HCT116 (cell line): Measurements from ENCODE around the gene CHRD. TPM values are rescaled to one million over a fixed set of nuclear protein-coding genes. Genes with fewer than 3 reads are reported as not detected.

ENCODE experiments used
- ATAC-seq: fragments of 200-7000 bp; cut with Tn5 transposase; 2 replicates; pipeline ENCODE4 v1.9.1; 2020; ENCODE audit warnings: mild to moderate bottlenecking, moderate library complexity
- BruUV-seq: library from RNA; stranded (reverse); fragments of 400-500 nt; replicated peaks from 2 replicates; lab custom pipeline; 2021; lab: Mats Ljungman, UMichigan
- CTCF ChIA-PET: fragments of 300-600 bp; sonication (Branson Sonifier 250); formaldehyde crosslinking; loops from one replicate; lab custom pipeline; 2021; ENCODE audit warnings: antibody characterized with exemption; lab: Charles Lee
- POLR2A ChIA-PET: fragments of 300-600, 350-600 bp; sonication (Branson Sonifier 250); formaldehyde crosslinking; loops from one replicate; lab custom pipeline; 2021; ENCODE audit warnings: antibody characterized with exemption; lab: Charles Lee
- RAD21 ChIA-PET, 2 experiments: fragments of 300-600 bp; sonication (Branson Sonifier 250); formaldehyde crosslinking; loops; one replicate each; lab custom pipeline; 2023; ENCODE audit warnings: low total read pairs in 2 of 2; ENCODE audit not compliant: uncharacterized antibody in 2 of 2, unreplicated experiment in 2 of 2, low non-redundant PET in 1 of 2; lab: Charles Lee
- DNase-seq: peaks from one replicate; pipeline ENCODE4 v3.0.0-alpha.2; 2010; ENCODE audit warnings: low read depth, low spot score
- H2AFZ ChIP-seq: fragments of 200-600 bp; shearing (Covaris generic), sonication (generic); 2 replicates; pipeline ENCODE4 v1.6.1; 2017; ENCODE audit warnings: low read depth, mixed run types, mixed read lengths, antibody characterized with exemption, low read length; ENCODE audit not compliant: poor library complexity, severe bottlenecking
- H3K27ac ChIP-seq: 2 replicates; pipeline ENCODE4 v1.5.1; 2012; ENCODE audit warnings: low read depth, low read length
- H3K27me3 ChIP-seq: fragments of 200-600 bp; sonication (generic); 2 replicates; pipeline ENCODE4 v1.6.1; 2016; ENCODE audit warnings: mixed run types, low read length, mixed read lengths; ENCODE audit not compliant: insufficient read depth
- H3K36me3 ChIP-seq, 2 experiments: fragments of 200-500 bp in 1 of 2; fragments of 200-600 bp in 1 of 2; sonication (Bioruptor generic) in 1 of 2; sonication (generic) in 1 of 2; 2 replicates each; pipeline versions ENCODE4 v1.5.1 to v1.6.1; 2014 to 2016; ENCODE audit warnings: low read length in 2 of 2, inconsistent platforms in 1 of 2, mixed read lengths in 1 of 2, mixed run types in 1 of 2; ENCODE audit not compliant: insufficient read depth in 2 of 2, control insufficient read depth in 1 of 2
- H3K4me1 ChIP-seq, 2 experiments: fragments of 200-600 bp in 1 of 2; sonication (generic) in 1 of 2; 2 replicates each; pipeline versions ENCODE4 v1.5.1 to v1.6.1; 2012 to 2017; ENCODE audit warnings: low read length in 2 of 2, inconsistent platforms in 1 of 2, mild to moderate bottlenecking in 1 of 2, mixed read lengths in 1 of 2, mixed run types in 1 of 2, moderate library complexity in 1 of 2; ENCODE audit not compliant: insufficient read depth in 2 of 2, control insufficient read depth in 1 of 2
- H3K4me2 ChIP-seq: fragments of 200-600 bp; sonication (generic); 2 replicates; pipeline ENCODE4 v1.6.1; 2017; ENCODE audit warnings: mixed run types, low read length, mixed read lengths
- H3K4me3 ChIP-seq, 2 experiments: fragments of 200-600 bp in 1 of 2; sonication (generic) in 1 of 2; replicated peaks in 1 of 2; 2 replicates each; pipeline ENCODE4 v1.5.1; 2011 to 2016; ENCODE audit warnings: low read length in 2 of 2, control low read depth in 1 of 2, low read depth in 1 of 2, mild to moderate bottlenecking in 1 of 2, mixed read lengths in 1 of 2, mixed run types in 1 of 2
- H3K79me2 ChIP-seq: fragments of 200-600 bp; sonication (generic); 2 replicates; pipeline ENCODE4 v1.6.1; 2017; ENCODE audit warnings: mild to moderate bottlenecking, mixed run types, low read length, moderate library complexity, mixed read lengths; ENCODE audit not compliant: insufficient read depth
- H3K9ac ChIP-seq: fragments of 200-600 bp; sonication (generic); 2 replicates; pipeline ENCODE4 v1.6.1; 2016; ENCODE audit warnings: low read length, mixed read lengths
- H3K9me2 ChIP-seq: fragments of 200-600 bp; sonication (generic), shearing (Covaris generic); 2 replicates; pipeline ENCODE4 v1.6.1; 2017; ENCODE audit warnings: mixed run types, mild to moderate bottlenecking, moderate library complexity; ENCODE audit not compliant: insufficient read depth
- H3K9me3 ChIP-seq, 2 experiments: fragments of 200-500 bp in 1 of 2; fragments of 200-600 bp in 1 of 2; sonication (Bioruptor generic) in 1 of 2; sonication (generic) in 1 of 2; 2 replicates each; pipeline ENCODE4 v1.6.1; 2014 to 2017; ENCODE audit warnings: low read length in 2 of 2, mixed read lengths in 2 of 2, inconsistent platforms in 1 of 2, low read depth in 1 of 2, mild to moderate bottlenecking in 1 of 2, mixed run types in 1 of 2, moderate library complexity in 1 of 2; ENCODE audit not compliant: control insufficient read depth in 1 of 2, insufficient read depth in 1 of 2
- H4K20me1 ChIP-seq: fragments of 200-600 bp; sonication (generic), shearing (Covaris generic); 2 replicates; pipeline ENCODE4 v1.6.1; 2017; ENCODE audit warnings: mixed run types, mild to moderate bottlenecking, moderate library complexity; ENCODE audit not compliant: insufficient read depth
- ATF3 ChIP-seq: IDR thresholded peaks from 2 replicates; pipeline ENCODE4 v1.6.1; 2012
- CBX3 ChIP-seq: IDR thresholded peaks from 2 replicates; pipeline ENCODE4 v1.6.1; 2012; ENCODE audit warnings: low read depth
- CEBPB ChIP-seq: IDR thresholded peaks from 2 replicates; pipeline ENCODE4 v1.6.1; 2012; ENCODE audit warnings: low read depth
- CTCF ChIP-seq, 3 experiments: fragments of 200-600 bp in 1 of 3; sonication (generic) in 1 of 3; IDR thresholded peaks in 2 of 3; conservative IDR thresholded peaks in 1 of 3; 2 replicates each; pipeline ENCODE4 v1.5.1; 2012 to 2017; ENCODE audit warnings: low read depth in 2 of 3, low read length in 2 of 3, antibody characterized with exemption in 1 of 3, borderline replicate concordance in 1 of 3, control low read depth in 1 of 3, mild to moderate bottlenecking in 1 of 3, mixed read lengths in 1 of 3, mixed run types in 1 of 3, moderate library complexity in 1 of 3; ENCODE audit not compliant: insufficient read depth in 1 of 3
- ELF1 ChIP-seq: IDR thresholded peaks from 2 replicates; pipeline ENCODE4 v1.6.1; 2012; ENCODE audit warnings: low read depth, borderline replicate concordance
- EZH2phosphoT487 ChIP-seq: fragments of 200-600 bp; IDR thresholded peaks from 2 replicates; pipeline ENCODE4 v1.6.1; 2018; ENCODE audit warnings: antibody characterized with exemption, borderline replicate concordance
- JUND ChIP-seq: IDR thresholded peaks from 2 replicates; pipeline ENCODE4 v1.6.1; 2012
- MAX ChIP-seq: IDR thresholded peaks from 2 replicates; pipeline ENCODE4 v1.6.1; 2012
- POLR2A ChIP-seq: IDR thresholded peaks from 2 replicates; pipeline ENCODE4 v1.7.0; 2011; ENCODE audit warnings: borderline replicate concordance; ENCODE audit not compliant: insufficient read depth, insufficient read length; ENCODE audit errors: extremely low read depth
- SIN3A ChIP-seq: IDR thresholded peaks from 2 replicates; pipeline ENCODE4 v1.6.1; 2012; ENCODE audit warnings: low read depth
- SRF ChIP-seq: IDR thresholded peaks from 2 replicates; pipeline ENCODE4 v1.6.1; 2012; ENCODE audit warnings: low read depth
- TCF7L2 ChIP-seq: IDR thresholded peaks from 2 replicates; pipeline ENCODE4 v1.7.0; 2011; ENCODE audit warnings: borderline replicate concordance, inconsistent platforms; ENCODE audit not compliant: insufficient read depth, insufficient read length; ENCODE audit errors: extremely low read depth
- YY1 ChIP-seq: IDR thresholded peaks from 2 replicates; pipeline ENCODE4 v1.6.1; 2011; ENCODE audit warnings: low read length, low read depth, moderate library complexity, mild to moderate bottlenecking; ENCODE audit not compliant: insufficient replicate concordance; ENCODE audit errors: extremely low read depth
- ZBTB33 ChIP-seq: IDR thresholded peaks from 2 replicates; pipeline ENCODE4 v1.6.1; 2011; ENCODE audit warnings: mild to moderate bottlenecking, low read length, moderate library complexity; ENCODE audit not compliant: insufficient replicate concordance; ENCODE audit errors: extremely low read depth
- ZFX ChIP-seq: fragments of 450-650 bp; IDR thresholded peaks from 2 replicates; pipeline ENCODE4 v1.6.1; 2017
- ZNF274 ChIP-seq: fragments of 200-500 bp; sonication (Bioruptor generic); IDR thresholded peaks from 2 replicates; pipeline ENCODE4 v1.6.1; 2014; ENCODE audit warnings: mild to moderate bottlenecking, low read depth, low read length, inconsistent platforms
- intact Hi-C: fragments of 100-400 bp; cut with micrococcal nuclease; formaldehyde crosslinking; loops from 2 replicates; pipeline ENCODE4 v1.10.0; 2022
- total RNA-seq: library from RNA; stranded (reverse); gene quantifications from one replicate; pipeline ENCODE4 v1.2.1, GENCODE V29; 2021; ENCODE audit not compliant: unreplicated experiment

CHRD gene
- total RNA-seq, 1 experiment from 2014 or later, result 8.0 TPM

- no peak for TF ChIP-seq SRF
- TF ChIP-seq ZFX, result no peak
- no peak for TF ChIP-seq CEBPB
- TF ChIP-seq TCF7L2, result no peak
- no peak for TF ChIP-seq ELF1
- TF ChIP-seq CBX3, result no peak
- TF ChIP-seq MAX, result no peak
- TF ChIP-seq CTCF (IDR thresholded peaks at IDR 0.05 in 2 of 3, conservative IDR thresholded peaks at IDR 0.05 in 1 of 3; ENCODE audit: borderline replicate concordance in 1 of 3, insufficient read depth in 1 of 3, low read depth in 2 of 3, low read length in 2 of 3), result no peak
- TF ChIP-seq YY1, result no peak
These were observed 6.9 kb upstream of the CHRD start (continued) for GRCh38 chr3:184372911-184373310.

- Histone ChIP-seq H3K9me3 (no peaks in the 10 kb centered on the region), H3K36me3 (peaks cover 4 to 12% of the 10 kb centered on the region in 2 experiments; a peak in 2 of 4 replicates), H3K9ac (no peak overlapping the region), H3K27ac (no peak overlapping the region), H2AFZ (no peak overlapping the region), H3K4me3 (no peak overlapping the region), H3K79me2 (no peaks in the 10 kb centered on the region), H3K4me1 (peaks cover 5 to 31% of the 10 kb centered on the region in 2 experiments; a peak in 3 of 4 replicates), H3K4me2 (peak overlapping the region; percentile 41), H3K27me3 (no peaks in the 10 kb centered on the region), H4K20me1 (peaks cover 5% of the 10 kb centered on the region; the same call in 1 of the 2 replicates), H3K9me2 (no peaks in the 10 kb centered on the region)
- no peak for ATAC-seq
- TF ChIP-seq ELF1 (no peak), CEBPB (no peak), ATF3 (no peak), ZNF274 (no peak), SIN3A (no peak), POLR2A (no peak), JUND (no peak), ZBTB33 (no peak), EZH2phosphoT487 (no peak)
- DNase-seq, result no peak
- POLR2A ChIA-PET, result no interaction called here
- intact Hi-C loops, result loop anchor here (10.0 kb wide), 2 partner anchors 141 to 401 kb away; no protein-coding TSS in a partner anchor
- RAD21 ChIA-PET, result no interaction called here
- BruUV-seq, result no TSS peak
- CTCF ChIA-PET, result interaction anchor here (0.5 to 6.1 kb wide), 5 partner anchors 25 to 188 kb away, joined by 3 to 152 read pairs (median 4); partner anchors contain the start of gene EPHB3
These were observed 6.4 kb upstream of the CHRD start for GRCh38 chr3:184373422-184373821.
